Mesenchymal stem cell (in vitro differentiated cells and primary cell): ENCODE results near the gene OSBPL2.

Source experiments
- DNase-seq: peaks from one replicate; pipeline ENCODE4 v3.0.0-alpha.2; 2013
- H2AFZ ChIP-seq: one replicate; pipeline ENCODE4 v1.6.1; 2013; ENCODE audit warnings: low read depth, mild to moderate bottlenecking, control low read depth, inconsistent platforms, low read length, moderate library complexity
- H2AK5ac ChIP-seq: 2 replicates; pipeline ENCODE4 v1.6.1; 2013; ENCODE audit warnings: low read length, moderate library complexity, mild to moderate bottlenecking, inconsistent platforms; ENCODE audit not compliant: severe bottlenecking
- H2BK120ac ChIP-seq: one replicate; pipeline ENCODE4 v1.6.1; 2013; ENCODE audit warnings: low read depth, mild to moderate bottlenecking, inconsistent platforms, low read length, moderate library complexity
- H2BK12ac ChIP-seq, 2 experiments: one replicate each; pipeline ENCODE4 v1.6.1; 2013; ENCODE audit warnings: inconsistent platforms in 2 of 2, low read length in 2 of 2, mild to moderate bottlenecking in 2 of 2, moderate library complexity in 2 of 2, control low read depth in 1 of 2
- H2BK15ac ChIP-seq: one replicate; pipeline ENCODE4 v1.6.1; 2013; ENCODE audit warnings: mild to moderate bottlenecking, low read depth, inconsistent platforms; ENCODE audit not compliant: poor library complexity, severe bottlenecking
- H2BK5ac ChIP-seq: 2 replicates; pipeline ENCODE4 v1.6.1; 2013; ENCODE audit warnings: low read depth, mild to moderate bottlenecking, low read length, control low read depth, inconsistent platforms; ENCODE audit not compliant: poor library complexity, severe bottlenecking
- H3K14ac ChIP-seq, 2 experiments: one replicate each; pipeline ENCODE4 v1.6.1; 2013; ENCODE audit warnings: inconsistent platforms in 2 of 2, low read length in 2 of 2, control low read depth in 1 of 2, mild to moderate bottlenecking in 1 of 2, moderate library complexity in 1 of 2
- H3K18ac ChIP-seq, 2 experiments: one replicate each; pipeline ENCODE4 v1.6.1; 2013; ENCODE audit warnings: inconsistent platforms in 2 of 2, low read length in 2 of 2, control low read depth in 1 of 2, low read depth in 1 of 2, mild to moderate bottlenecking in 1 of 2
- H3K23ac ChIP-seq, 2 experiments: one replicate each; pipeline ENCODE4 v1.6.1; 2013; ENCODE audit warnings: inconsistent platforms in 2 of 2, low read length in 2 of 2, mild to moderate bottlenecking in 2 of 2, moderate library complexity in 2 of 2, control low read depth in 1 of 2
- H3K27ac ChIP-seq: 2 replicates; pipeline ENCODE4 v1.5.1; 2013; ENCODE audit warnings: mild to moderate bottlenecking, moderate library complexity, low read length, control low read depth, inconsistent platforms; ENCODE audit not compliant: poor library complexity, severe bottlenecking
- H3K27me3 ChIP-seq, 2 experiments: 2 replicates each; pipeline versions ENCODE4 v1.6.1 to v1.7.0; 2013; ENCODE audit warnings: low read length in 2 of 2, mild to moderate bottlenecking in 2 of 2, moderate library complexity in 2 of 2, control low read depth in 1 of 2, inconsistent platforms in 1 of 2; ENCODE audit not compliant: control insufficient read depth in 1 of 2, insufficient read depth in 1 of 2
- H3K36me3 ChIP-seq, 2 experiments: 2 replicates each; pipeline versions ENCODE4 v1.6.1 to v1.7.0; 2013; ENCODE audit warnings: low read length in 2 of 2, control low read depth in 1 of 2, inconsistent platforms in 1 of 2, low read depth in 1 of 2, mild to moderate bottlenecking in 1 of 2; ENCODE audit not compliant: insufficient read depth in 2 of 2, control insufficient read depth in 1 of 2
- H3K4ac ChIP-seq, 2 experiments: one replicate each; pipeline ENCODE4 v1.6.1; 2013; ENCODE audit warnings: inconsistent platforms in 2 of 2, low read length in 2 of 2, mild to moderate bottlenecking in 2 of 2, moderate library complexity in 2 of 2, control low read depth in 1 of 2, low read depth in 1 of 2
- H3K4me1 ChIP-seq: 2 replicates; pipeline ENCODE4 v1.6.1; 2013; ENCODE audit warnings: low read depth, low read length, control low read depth; ENCODE audit not compliant: control insufficient read depth, insufficient read depth
- H3K4me2 ChIP-seq: 2 replicates; pipeline ENCODE4 v1.6.1; 2013; ENCODE audit warnings: low read length, mild to moderate bottlenecking, inconsistent platforms; ENCODE audit not compliant: poor library complexity, severe bottlenecking
- H3K4me3 ChIP-seq, 2 experiments: 2 replicates each; pipeline versions ENCODE4 v1.5.1 to v1.7.0; 2013; ENCODE audit warnings: low read length in 2 of 2, mild to moderate bottlenecking in 2 of 2, control low read depth in 1 of 2, low read depth in 1 of 2; ENCODE audit not compliant: insufficient read depth in 1 of 2
- H3K79me1 ChIP-seq: replicated peaks from 2 replicates; pipeline ENCODE4 v1.6.1; 2013; ENCODE audit warnings: mild to moderate bottlenecking, control low read depth, low read length, inconsistent platforms; ENCODE audit not compliant: poor library complexity, severe bottlenecking
- H3K9ac ChIP-seq: 2 replicates; pipeline ENCODE4 v1.7.0; 2013; ENCODE audit warnings: mild to moderate bottlenecking, low read length, moderate library complexity
- H3K9me3 ChIP-seq: 2 replicates; pipeline ENCODE4 v1.7.0; 2013; ENCODE audit warnings: mild to moderate bottlenecking, low read length; ENCODE audit not compliant: control insufficient read depth
- H4K8ac ChIP-seq: one replicate; pipeline ENCODE4 v1.6.1; 2013; ENCODE audit warnings: inconsistent platforms, mild to moderate bottlenecking, low read length, moderate library complexity
- H4K91ac ChIP-seq: one replicate; pipeline ENCODE4 v1.6.1; 2013; ENCODE audit warnings: mild to moderate bottlenecking, low read length, inconsistent platforms
- WGBS: methylation state at CpG from one replicate; pipeline ENCODE4 v1.1.7; 2013; ENCODE audit warnings: mixed read lengths; 5-methylcytosine and 5-hydroxymethylcytosine counted together

OSBPL2 gene

GRCh38 chr20:62281161-62281933, 43.0 kb downstream of the OSBPL2 start:
- peaks cover 85 to 87% of the 10 kb centered on the region in 2 experiments for H3K36me3 ChIP-seq
- no peak overlapping the region for H2BK12ac ChIP-seq

GRCh38 chr20:62282103-62282502, 43.8 kb downstream of the OSBPL2 start:
- Histone ChIP-seq H3K4ac (no peak overlapping the region), H2BK12ac (no peak overlapping the region)

More at GRCh38 chr20:62281161-62281933, 43.0 kb downstream of the OSBPL2 start:
- no peak overlapping the region for H3K27ac ChIP-seq
- H3K4me2 ChIP-seq, result no peak overlapping the region
- H4K91ac ChIP-seq, result no peak overlapping the region
- DNase-seq, result no peak
- H2BK5ac ChIP-seq, result no peak overlapping the region
- H3K9me3 ChIP-seq, result no peaks in the 10 kb centered on the region
- no peak overlapping the region for H2BK120ac ChIP-seq
- WGBS, result 96% methylated on average over 31 of the region's 31 CpGs
- H3K79me1 ChIP-seq, result peaks cover 15% of the 10 kb centered on the region
- no peak overlapping the region for H2AFZ ChIP-seq
- H3K14ac ChIP-seq, result no peak overlapping the region
- H2BK15ac ChIP-seq, result no peak overlapping the region
- H3K23ac ChIP-seq, result no peak overlapping the region
- no peak overlapping the region for H3K18ac ChIP-seq
- H3K4me1 ChIP-seq, result no peaks in the 10 kb centered on the region
- H3K9ac ChIP-seq, result no peak overlapping the region
- H4K8ac ChIP-seq, result no peak overlapping the region
- no peak overlapping the region for H3K4me3 ChIP-seq
- no peak overlapping the region for H3K4ac ChIP-seq
- no peak overlapping the region for H2AK5ac ChIP-seq
- no peaks in the 10 kb centered on the region for H3K27me3 ChIP-seq

GRCh38 chr20:62282877-62283503, 44.7 kb downstream of the OSBPL2 start:
- H3K4me1 ChIP-seq, result no peaks in the 10 kb centered on the region
- H2AFZ ChIP-seq, result no peak overlapping the region
- H3K23ac ChIP-seq, result no peak overlapping the region
- H2BK15ac ChIP-seq, result no peak overlapping the region
- H3K27me3 ChIP-seq, result no peaks in the 10 kb centered on the region
- no peak overlapping the region for H2BK120ac ChIP-seq
- no peak overlapping the region for H4K8ac ChIP-seq
- H2BK12ac ChIP-seq, result no peak overlapping the region
- no peak overlapping the region for H3K27ac ChIP-seq
- H3K18ac ChIP-seq, result no peak overlapping the region
- H4K91ac ChIP-seq, result no peak overlapping the region
- H2AK5ac ChIP-seq, result no peak overlapping the region
- no peak overlapping the region for H3K4me2 ChIP-seq
- DNase-seq, result no peak
- 85% methylated on average over 16 of the region's 16 CpGs for WGBS
- H3K4me3 ChIP-seq, result no peak overlapping the region
- no peak overlapping the region for H3K4ac ChIP-seq
- H3K9ac ChIP-seq, result no peak overlapping the region
- no peak overlapping the region for H2BK5ac ChIP-seq
- peaks cover 89 to 91% of the 10 kb centered on the region in 2 experiments for H3K36me3 ChIP-seq
- H3K14ac ChIP-seq, result no peak overlapping the region
- peaks cover 15% of the 10 kb centered on the region for H3K79me1 ChIP-seq
- no peaks in the 10 kb centered on the region for H3K9me3 ChIP-seq

More at GRCh38 chr20:62282103-62282502, 43.8 kb downstream of the OSBPL2 start:
- H3K27ac ChIP-seq, result no peak overlapping the region
- no peak overlapping the region for H3K18ac ChIP-seq
- H3K4me2 ChIP-seq, result no peak overlapping the region
- no peak overlapping the region for H2BK120ac ChIP-seq
- no peak overlapping the region for H2AK5ac ChIP-seq
- H3K4me3 ChIP-seq, result no peak overlapping the region
- no peak overlapping the region for H4K91ac ChIP-seq
- H3K27me3 ChIP-seq, result no peaks in the 10 kb centered on the region
- peaks cover 87 to 89% of the 10 kb centered on the region in 2 experiments for H3K36me3 ChIP-seq
- WGBS, result 94% methylated on average over 7 of the region's 7 CpGs
- no peak for DNase-seq
- no peak overlapping the region for H3K14ac ChIP-seq
- no peak overlapping the region for H2BK5ac ChIP-seq
- H3K4me1 ChIP-seq, result no peaks in the 10 kb centered on the region
- no peak overlapping the region for H4K8ac ChIP-seq
- H3K9me3 ChIP-seq, result no peaks in the 10 kb centered on the region
- no peak overlapping the region for H2BK15ac ChIP-seq
- no peak overlapping the region for H3K9ac ChIP-seq
- H3K23ac ChIP-seq, result no peak overlapping the region
- peaks cover 15% of the 10 kb centered on the region for H3K79me1 ChIP-seq
- no peak overlapping the region for H2AFZ ChIP-seq

GRCh38 chr20:62284448-62284847, 46.1 kb downstream of the OSBPL2 start:
- H4K91ac ChIP-seq, result no peak overlapping the region
- no peak overlapping the region for H3K9ac ChIP-seq
- no peak overlapping the region for H3K27ac ChIP-seq
- no peak overlapping the region for H2AFZ ChIP-seq
- no peak overlapping the region for H2BK15ac ChIP-seq
- H3K14ac ChIP-seq, result no peak overlapping the region
- H2BK5ac ChIP-seq, result no peak overlapping the region
- no peak overlapping the region for H3K4ac ChIP-seq
- DNase-seq, result no peak
- no peak overlapping the region for H2BK12ac ChIP-seq
- peaks cover 89 to 91% of the 10 kb centered on the region in 2 experiments for H3K36me3 ChIP-seq
- H3K23ac ChIP-seq, result no peak overlapping the region
- H3K18ac ChIP-seq, result no peak overlapping the region
- H3K9me3 ChIP-seq, result no peaks in the 10 kb centered on the region
- H3K4me3 ChIP-seq, result no peak overlapping the region
- no peak overlapping the region for H3K4me2 ChIP-seq
- H3K79me1 ChIP-seq, result peaks cover 16% of the 10 kb centered on the region
- no peak overlapping the region for H2BK120ac ChIP-seq
- H4K8ac ChIP-seq, result no peak overlapping the region
- H2AK5ac ChIP-seq, result no peak overlapping the region
- H3K4me1 ChIP-seq, result no peaks in the 10 kb centered on the region
- WGBS, result 94% methylated on average over 6 of the region's 6 CpGs
- no peaks in the 10 kb centered on the region for H3K27me3 ChIP-seq
